Measurements from ENCODE around the gene CTIF. TPM values are rescaled to one million over a fixed set of nuclear protein-coding genes. Genes with fewer than 3 reads are reported as not detected.

The CTIF gene
- total RNA-seq, 1 donor = 65.9 TPM

GRCh38 chr18:48864876-48865275 lies 326.0 kb downstream of the CTIF start:
- no peak overlapping the region for H3K27ac ChIP-seq (ENCODE audit: low read depth, low read length)
- H3K4me1 ChIP-seq (ENCODE audit: insufficient read depth, low read length) = peaks cover 31% of the 10 kb centered on the region
- no peak overlapping the region for H2AFZ ChIP-seq (ENCODE audit: low read length)
- no peak overlapping the region for H3K4me3 ChIP-seq (ENCODE audit: insufficient read depth, low read length)
- H3K36me3 ChIP-seq (ENCODE audit: insufficient read depth, low read length) = no peaks in the 10 kb centered on the region
- H3K79me2 ChIP-seq (ENCODE audit: insufficient read depth, low read length) = no peaks in the 10 kb centered on the region
- H3K27me3 ChIP-seq (ENCODE audit: insufficient read depth, low read length) = no peaks in the 10 kb centered on the region
- H3K4me2 ChIP-seq (ENCODE audit: insufficient read depth, low read length) = no peak overlapping the region
- no peak for TF ChIP-seq CTCF (IDR thresholded peaks at IDR 0.05; ENCODE audit: extremely low read depth, low read depth, low read length)
- no peaks in the 10 kb centered on the region for H4K20me1 ChIP-seq (ENCODE audit: insufficient read depth, low read length)
- DNase-seq (ENCODE audit: insufficient read length, low spot score, missing footprints) = peak; percentile 34
- no peaks in the 10 kb centered on the region for H3K9me3 ChIP-seq (ENCODE audit: low read depth, low read length)

DNA sequence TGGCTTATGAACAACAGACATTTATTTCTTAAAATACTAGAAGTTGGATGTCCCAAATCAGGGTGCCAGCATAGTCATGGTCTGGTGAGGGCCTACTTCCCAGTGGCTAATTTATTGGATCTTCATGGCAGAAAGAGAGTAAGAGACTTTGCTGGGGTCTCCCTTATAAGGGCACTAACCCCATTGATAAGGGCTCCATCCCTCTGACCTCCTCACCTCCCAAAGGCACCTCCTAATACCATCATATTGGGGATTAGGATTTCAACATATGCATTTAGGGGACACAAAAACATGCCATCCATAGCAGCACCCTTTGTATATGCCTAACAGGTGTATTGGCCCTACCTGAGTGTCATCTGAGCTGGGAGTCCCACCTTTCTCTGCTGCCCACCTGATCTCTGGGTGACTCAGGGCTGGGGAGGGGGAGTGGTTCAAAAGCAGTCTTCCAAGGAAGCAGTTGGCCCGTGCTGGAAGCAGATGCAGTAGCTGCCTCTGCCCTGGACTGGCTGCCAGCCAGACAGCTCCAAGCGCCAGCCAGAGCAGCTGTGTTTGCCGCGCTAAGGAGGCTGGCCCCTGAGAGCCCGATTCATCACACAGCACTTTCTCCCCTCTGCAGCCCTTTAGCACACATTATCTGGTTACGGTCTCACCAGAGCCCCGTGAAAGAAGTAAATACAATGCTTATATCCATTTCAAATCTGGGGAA lies 327.4 kb downstream of the CTIF start:
- no peak overlapping the region for H3K4me3 ChIP-seq (ENCODE audit: insufficient read depth, low read length)
- no peaks in the 10 kb centered on the region for H3K36me3 ChIP-seq (ENCODE audit: insufficient read depth, low read length)
- no peaks in the 10 kb centered on the region for H3K27me3 ChIP-seq (ENCODE audit: insufficient read depth, low read length)
- no peak overlapping the region for H3K4me2 ChIP-seq (ENCODE audit: insufficient read depth, low read length)
- no peak overlapping the region for H3K27ac ChIP-seq (ENCODE audit: low read depth, low read length)
- H3K79me2 ChIP-seq (ENCODE audit: insufficient read depth, low read length) = no peaks in the 10 kb centered on the region
- peaks cover 31% of the 10 kb centered on the region for H3K4me1 ChIP-seq (ENCODE audit: insufficient read depth, low read length)
- H4K20me1 ChIP-seq (ENCODE audit: insufficient read depth, low read length) = no peaks in the 10 kb centered on the region
- H2AFZ ChIP-seq (ENCODE audit: low read length) = no peak overlapping the region
- peak; percentile 65 for DNase-seq (ENCODE audit: insufficient read length, low spot score, missing footprints)
- TF ChIP-seq CTCF (IDR thresholded peaks at IDR 0.05; ENCODE audit: extremely low read depth, low read depth, low read length) = no peak
- no peaks in the 10 kb centered on the region for H3K9me3 ChIP-seq (ENCODE audit: low read depth, low read length)

GRCh38 chr18:48866856-48867255 lies 328.0 kb downstream of the CTIF start:
- no peaks in the 10 kb centered on the region for H3K27me3 ChIP-seq (ENCODE audit: insufficient read depth, low read length)
- peaks cover 30% of the 10 kb centered on the region for H3K4me1 ChIP-seq (ENCODE audit: insufficient read depth, low read length)
- H4K20me1 ChIP-seq (ENCODE audit: insufficient read depth, low read length) = no peaks in the 10 kb centered on the region
- H3K36me3 ChIP-seq (ENCODE audit: insufficient read depth, low read length) = no peaks in the 10 kb centered on the region
- no peak overlapping the region for H3K4me3 ChIP-seq (ENCODE audit: insufficient read depth, low read length)
- no peaks in the 10 kb centered on the region for H3K79me2 ChIP-seq (ENCODE audit: insufficient read depth, low read length)
- no peaks in the 10 kb centered on the region for H3K9me3 ChIP-seq (ENCODE audit: low read depth, low read length)
- DNase-seq (ENCODE audit: insufficient read length, low spot score, missing footprints) = peak; percentile 53
- H2AFZ ChIP-seq (ENCODE audit: low read length) = no peak overlapping the region
- no peak for TF ChIP-seq CTCF (IDR thresholded peaks at IDR 0.05; ENCODE audit: extremely low read depth, low read depth, low read length)
- H3K27ac ChIP-seq (ENCODE audit: low read depth, low read length) = no peak overlapping the region
- H3K4me2 ChIP-seq (ENCODE audit: insufficient read depth, low read length) = no peak overlapping the region

- no peaks in the 10 kb centered on the region for H3K9me3 ChIP-seq (ENCODE audit: low read depth, low read length)
- H2AFZ ChIP-seq (ENCODE audit: low read length) = no peak overlapping the region
- no peak overlapping the region for H3K4me3 ChIP-seq (ENCODE audit: insufficient read depth, low read length)
- TF ChIP-seq CTCF (IDR thresholded peaks at IDR 0.05; ENCODE audit: extremely low read depth, low read depth, low read length) = no peak
- H4K20me1 ChIP-seq (ENCODE audit: insufficient read depth, low read length) = no peaks in the 10 kb centered on the region
- H3K27ac ChIP-seq (ENCODE audit: low read depth, low read length) = no peak overlapping the region
- DNase-seq (ENCODE audit: insufficient read length, low spot score, missing footprints) = peak; percentile 34
- peaks cover 32% of the 10 kb centered on the region for H3K4me1 ChIP-seq (ENCODE audit: insufficient read depth, low read length)
- no peaks in the 10 kb centered on the region for H3K36me3 ChIP-seq (ENCODE audit: insufficient read depth, low read length)
- no peak overlapping the region for H3K4me2 ChIP-seq (ENCODE audit: insufficient read depth, low read length)
- no peaks in the 10 kb centered on the region for H3K27me3 ChIP-seq (ENCODE audit: insufficient read depth, low read length)
- H3K79me2 ChIP-seq (ENCODE audit: insufficient read depth, low read length) = no peaks in the 10 kb centered on the region
Measured at GRCh38 chr18:48867978-48868377, 329.1 kb downstream of the CTIF start.
